WTC11 (cell line): Measurements from ENCODE around the gene DNAH8. TPM values are rescaled to one million over a fixed set of nuclear protein-coding genes. Genes with fewer than 3 reads are reported as not detected.

Experiments used
- ATAC-seq: fragments of 200-7000 bp; cut with Tn5 transposase; 2 replicates; pipeline ENCODE4 v1.10.0; 2021; ENCODE audit warnings: mild to moderate bottlenecking, moderate library complexity
- CTCF ChIA-PET: fragments of 300-600 bp; sonication (Branson Sonifier 250); formaldehyde crosslinking; loops from one replicate; lab custom pipeline; 2021; ENCODE audit warnings: antibody characterized with exemption; lab: Charles Lee
- POLR2A ChIA-PET: fragments of 350-600 bp; sonication (Branson Sonifier 250); formaldehyde crosslinking; loops from one replicate; lab custom pipeline; 2021; ENCODE audit warnings: antibody characterized with exemption; lab: Charles Lee
- DNase-seq: peaks from one replicate; pipeline ENCODE4 v3.0.0; 2021; ENCODE audit warnings: low spot score
- H3K27ac Mint-ChIP-seq: 2 replicates; pipeline ENCODE4 v1.8.0; 2021; ENCODE audit warnings: mixed read lengths
- H3K27me3 Mint-ChIP-seq: 2 replicates; pipeline ENCODE4 v1.8.0; 2021; ENCODE audit warnings: low read depth, mild to moderate bottlenecking, moderate library complexity, mixed read lengths
- H3K36me3 Mint-ChIP-seq: 2 replicates; pipeline ENCODE4 v1.8.0; 2021; ENCODE audit warnings: mixed read lengths
- H3K4me1 Mint-ChIP-seq: 2 replicates; pipeline ENCODE4 v1.8.0; 2022; ENCODE audit warnings: mixed read lengths
- H3K4me3 Mint-ChIP-seq: 2 replicates; pipeline ENCODE4 v1.8.0; 2021; ENCODE audit warnings: mild to moderate bottlenecking, moderate library complexity, mixed read lengths
- H3K9me3 Mint-ChIP-seq: 2 replicates; pipeline ENCODE4 v1.8.0; 2021; ENCODE audit warnings: mixed read lengths
- ELF4 ChIP-seq: sonication (generic); formaldehyde crosslinking; IDR thresholded peaks from 2 replicates; pipeline ENCODE4 v1.8.1; 2022; ENCODE audit warnings: low read depth, mild to moderate bottlenecking, moderate library complexity, missing genetic modification reagents
- EMX1 ChIP-seq: fragments of 250-450 bp; sonication (Bioruptor Pico); IDR thresholded peaks from 2 replicates; pipeline ENCODE4 v1.8.0; 2021; ENCODE audit warnings: mild to moderate bottlenecking
- ESRRA ChIP-seq: sonication (generic); formaldehyde crosslinking; IDR thresholded peaks from 2 replicates; pipeline ENCODE4 v1.8.1; 2022; ENCODE audit warnings: mild to moderate bottlenecking, missing genetic modification reagents, borderline replicate concordance
- FOXJ3 ChIP-seq: sonication (generic); formaldehyde crosslinking; IDR thresholded peaks from 2 replicates; pipeline ENCODE4 v1.9.0; 2021; ENCODE audit warnings: missing genetic modification reagents, mild to moderate bottlenecking, borderline replicate concordance
- MXD4 ChIP-seq: fragments of 250-450 bp; sonication (Bioruptor Pico); IDR thresholded peaks from 2 replicates; pipeline ENCODE4 v1.8.0; 2021; ENCODE audit warnings: mild to moderate bottlenecking, moderate library complexity, borderline replicate concordance
- MYBL2 ChIP-seq: sonication (generic); formaldehyde crosslinking; IDR thresholded peaks from 2 replicates; pipeline ENCODE4 v1.8.1; 2023; ENCODE audit warnings: mild to moderate bottlenecking, moderate library complexity, missing genetic modification reagents
- NFATC4 ChIP-seq: fragments of 250-450 bp; sonication (Bioruptor Pico); IDR thresholded peaks from 2 replicates; pipeline ENCODE4 v1.9.0; 2021; ENCODE audit warnings: mild to moderate bottlenecking
- NR1H2 ChIP-seq: sonication (generic); formaldehyde crosslinking; IDR thresholded peaks from 2 replicates; pipeline ENCODE4 v1.9.0; 2021; ENCODE audit warnings: mild to moderate bottlenecking, moderate library complexity, missing genetic modification reagents
- SP1 ChIP-seq: sonication (generic); formaldehyde crosslinking; conservative IDR thresholded peaks from 2 replicates; pipeline ENCODE4 v1.8.1; 2022; ENCODE audit warnings: missing genetic modification reagents
- ZNF138 ChIP-seq: sonication (generic); formaldehyde crosslinking; conservative IDR thresholded peaks from 2 replicates; pipeline ENCODE4 v1.8.1; 2022; ENCODE audit warnings: mild to moderate bottlenecking, moderate library complexity, missing genetic modification reagents
- ZNF423 ChIP-seq: fragments of 250-450 bp; sonication (Bioruptor Pico); IDR thresholded peaks from 2 replicates; pipeline ENCODE4 v2.1.2; 2022; ENCODE audit warnings: mild to moderate bottlenecking, moderate library complexity
- ZNF425 ChIP-seq: fragments of 250-450 bp; sonication (Bioruptor Pico); conservative IDR thresholded peaks from 2 replicates; pipeline ENCODE4 v1.9.0; 2021; ENCODE audit warnings: mild to moderate bottlenecking
- total RNA-seq: library from RNA; stranded (reverse); gene quantifications from 3 replicates; pipeline ENCODE4 v1.2.3, GENCODE V29; 2021
- TF ChIP-seq, protein P1 (sequence below): fragments of 250-450 bp; sonication (Bioruptor Pico); IDR thresholded peaks from 2 replicates; pipeline ENCODE4 v2.1.2; 2022; ENCODE audit warnings: mild to moderate bottlenecking, moderate library complexity
- TF ChIP-seq, protein P2 (sequence below): sonication (generic); formaldehyde crosslinking; IDR thresholded peaks from 2 replicates; pipeline ENCODE4 v1.8.0; 2022; ENCODE audit warnings: mild to moderate bottlenecking, missing genetic modification reagents
- TF ChIP-seq, protein P3 (sequence below): fragments of 250-450 bp; sonication (Bioruptor Pico); IDR thresholded peaks from 2 replicates; pipeline ENCODE4 v1.9.0; 2021; ENCODE audit warnings: mild to moderate bottlenecking, borderline replicate concordance
- TF ChIP-seq, protein P4 (sequence below): sonication (generic); formaldehyde crosslinking; IDR thresholded peaks from 2 replicates; pipeline ENCODE4 v1.8.0; 2023; ENCODE audit warnings: missing genetic modification reagents, mild to moderate bottlenecking, borderline replicate concordance
- TF ChIP-seq, protein P5 (sequence below): fragments of 250-450 bp; sonication (Bioruptor Pico); IDR thresholded peaks from 2 replicates; pipeline ENCODE4 v1.8.0; 2021; ENCODE audit warnings: mild to moderate bottlenecking
- TF ChIP-seq, protein P6 (sequence below): sonication (generic); formaldehyde crosslinking; IDR thresholded peaks from 2 replicates; pipeline ENCODE4 v1.8.1; 2022; ENCODE audit warnings: mild to moderate bottlenecking, moderate library complexity, missing genetic modification reagents

Gene DNAH8
- total RNA-seq, 1 experiment from 2014 or later: 0.02 TPM

DNA sequence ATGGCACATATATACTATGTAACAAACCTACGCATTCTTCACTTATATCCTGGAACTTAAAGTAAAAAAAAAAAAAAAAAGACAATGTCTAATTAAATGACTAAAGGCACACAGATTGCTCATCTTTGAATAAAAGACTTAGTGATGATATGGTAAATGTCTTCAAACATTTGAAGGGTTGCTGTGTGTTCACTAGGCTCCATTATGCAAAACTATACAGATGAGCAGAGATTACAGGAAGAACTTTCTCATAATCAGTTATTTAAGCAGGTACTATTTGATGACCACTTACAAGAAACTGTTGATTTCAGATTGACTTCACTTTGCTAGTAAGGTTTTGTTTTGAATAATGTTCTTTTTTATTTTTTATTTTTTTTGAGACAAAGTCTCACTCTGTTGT is 34.4 kb downstream of the DNAH8 start:
- ATAC-seq (no peak), DNase-seq (no peak)
- CTCF ChIA-PET: no interaction called here
- Mint-ChIP-seq H3K9me3 (no peaks in the 10 kb centered on the region), H3K4me3 (no peak overlapping the region), H3K27me3 (no peaks in the 10 kb centered on the region; the same call in 1 of the 2 replicates), H3K27ac (no peak overlapping the region), H3K4me1 (no peaks in the 10 kb centered on the region), H3K36me3 (no peaks in the 10 kb centered on the region)
- POLR2A ChIA-PET: no interaction called here
- no peak for TF ChIP-seq ELF4 (CRISPR knock-in tag)
- TF ChIP-seq MYBL2 (CRISPR knock-in tag): no peak
- no peak for TF ChIP-seq FOXJ3

DNA sequence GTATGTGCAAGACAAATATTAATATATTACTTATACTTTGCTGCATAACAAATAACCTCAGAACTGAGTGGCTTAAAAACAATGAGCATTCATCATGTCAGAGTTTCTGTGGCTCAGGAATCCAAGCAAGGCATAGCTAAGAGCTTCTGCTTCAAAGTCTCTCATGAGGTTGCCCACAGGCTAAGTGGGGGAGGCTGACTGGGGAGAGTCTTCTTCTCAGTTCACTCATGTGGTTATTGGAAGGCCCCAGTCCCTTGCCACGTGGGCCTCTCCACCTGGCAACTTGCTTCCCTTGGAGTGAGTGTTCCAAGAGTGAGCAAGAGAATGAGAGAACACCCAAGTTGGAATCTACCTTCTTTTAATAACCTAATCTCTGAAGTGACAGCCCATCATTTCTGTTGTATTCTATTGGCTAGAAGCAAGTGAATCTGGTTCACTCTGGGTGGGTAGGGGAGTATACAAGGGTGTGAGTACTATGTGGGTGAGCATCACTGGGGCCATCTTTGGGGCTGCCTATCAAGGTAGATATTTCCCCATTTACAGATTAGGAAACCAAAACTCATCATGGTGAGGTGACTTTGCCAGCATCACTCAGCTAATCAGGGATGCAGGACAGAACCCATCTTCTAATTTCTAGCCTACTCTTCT is 36.0 kb downstream of the DNAH8 start:
- POLR2A ChIA-PET: no interaction called here
- no peaks in the 10 kb centered on the region for H3K4me1 Mint-ChIP-seq
- CTCF ChIA-PET: interaction anchor here (1.3 kb wide), 1 partner anchor 12 kb away, joined by 3 read pairs; no protein-coding TSS in a partner anchor
- H3K27me3 Mint-ChIP-seq: no peaks in the 10 kb centered on the region; the same call in 1 of the 2 replicates
- DNase-seq (no peak), ATAC-seq (no peak)
- no peak overlapping the region for H3K27ac Mint-ChIP-seq
- H3K36me3 Mint-ChIP-seq: no peaks in the 10 kb centered on the region
- no peaks in the 10 kb centered on the region for H3K9me3 Mint-ChIP-seq
- no peak overlapping the region for H3K4me3 Mint-ChIP-seq
- no peak for TF ChIP-seq SP1 (CRISPR knock-in tag)
- TF ChIP-seq ZNF138 (CRISPR knock-in tag): no peak
- TF ChIP-seq NFATC4 (CRISPR knock-in tag): no peak
- TF ChIP-seq, protein P1, sequence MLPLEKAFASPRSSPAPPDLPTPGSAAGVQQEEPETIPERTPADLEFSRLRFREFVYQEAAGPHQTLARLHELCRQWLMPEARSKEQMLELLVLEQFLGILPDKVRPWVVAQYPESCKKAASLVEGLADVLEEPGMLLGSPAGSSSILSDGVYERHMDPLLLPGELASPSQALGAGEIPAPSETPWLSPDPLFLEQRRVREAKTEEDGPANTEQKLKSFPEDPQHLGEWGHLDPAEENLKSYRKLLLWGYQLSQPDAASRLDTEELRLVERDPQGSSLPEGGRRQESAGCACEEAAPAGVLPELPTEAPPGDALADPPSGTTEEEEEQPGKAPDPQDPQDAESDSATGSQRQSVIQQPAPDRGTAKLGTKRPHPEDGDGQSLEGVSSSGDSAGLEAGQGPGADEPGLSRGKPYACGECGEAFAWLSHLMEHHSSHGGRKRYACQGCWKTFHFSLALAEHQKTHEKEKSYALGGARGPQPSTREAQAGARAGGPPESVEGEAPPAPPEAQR: no peak
- TF ChIP-seq, protein P2, sequence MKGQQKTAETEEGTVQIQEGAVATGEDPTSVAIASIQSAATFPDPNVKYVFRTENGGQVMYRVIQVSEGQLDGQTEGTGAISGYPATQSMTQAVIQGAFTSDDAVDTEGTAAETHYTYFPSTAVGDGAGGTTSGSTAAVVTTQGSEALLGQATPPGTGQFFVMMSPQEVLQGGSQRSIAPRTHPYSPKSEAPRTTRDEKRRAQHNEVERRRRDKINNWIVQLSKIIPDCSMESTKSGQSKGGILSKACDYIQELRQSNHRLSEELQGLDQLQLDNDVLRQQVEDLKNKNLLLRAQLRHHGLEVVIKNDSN (CRISPR knock-in tag): no peak
- TF ChIP-seq, protein P3, sequence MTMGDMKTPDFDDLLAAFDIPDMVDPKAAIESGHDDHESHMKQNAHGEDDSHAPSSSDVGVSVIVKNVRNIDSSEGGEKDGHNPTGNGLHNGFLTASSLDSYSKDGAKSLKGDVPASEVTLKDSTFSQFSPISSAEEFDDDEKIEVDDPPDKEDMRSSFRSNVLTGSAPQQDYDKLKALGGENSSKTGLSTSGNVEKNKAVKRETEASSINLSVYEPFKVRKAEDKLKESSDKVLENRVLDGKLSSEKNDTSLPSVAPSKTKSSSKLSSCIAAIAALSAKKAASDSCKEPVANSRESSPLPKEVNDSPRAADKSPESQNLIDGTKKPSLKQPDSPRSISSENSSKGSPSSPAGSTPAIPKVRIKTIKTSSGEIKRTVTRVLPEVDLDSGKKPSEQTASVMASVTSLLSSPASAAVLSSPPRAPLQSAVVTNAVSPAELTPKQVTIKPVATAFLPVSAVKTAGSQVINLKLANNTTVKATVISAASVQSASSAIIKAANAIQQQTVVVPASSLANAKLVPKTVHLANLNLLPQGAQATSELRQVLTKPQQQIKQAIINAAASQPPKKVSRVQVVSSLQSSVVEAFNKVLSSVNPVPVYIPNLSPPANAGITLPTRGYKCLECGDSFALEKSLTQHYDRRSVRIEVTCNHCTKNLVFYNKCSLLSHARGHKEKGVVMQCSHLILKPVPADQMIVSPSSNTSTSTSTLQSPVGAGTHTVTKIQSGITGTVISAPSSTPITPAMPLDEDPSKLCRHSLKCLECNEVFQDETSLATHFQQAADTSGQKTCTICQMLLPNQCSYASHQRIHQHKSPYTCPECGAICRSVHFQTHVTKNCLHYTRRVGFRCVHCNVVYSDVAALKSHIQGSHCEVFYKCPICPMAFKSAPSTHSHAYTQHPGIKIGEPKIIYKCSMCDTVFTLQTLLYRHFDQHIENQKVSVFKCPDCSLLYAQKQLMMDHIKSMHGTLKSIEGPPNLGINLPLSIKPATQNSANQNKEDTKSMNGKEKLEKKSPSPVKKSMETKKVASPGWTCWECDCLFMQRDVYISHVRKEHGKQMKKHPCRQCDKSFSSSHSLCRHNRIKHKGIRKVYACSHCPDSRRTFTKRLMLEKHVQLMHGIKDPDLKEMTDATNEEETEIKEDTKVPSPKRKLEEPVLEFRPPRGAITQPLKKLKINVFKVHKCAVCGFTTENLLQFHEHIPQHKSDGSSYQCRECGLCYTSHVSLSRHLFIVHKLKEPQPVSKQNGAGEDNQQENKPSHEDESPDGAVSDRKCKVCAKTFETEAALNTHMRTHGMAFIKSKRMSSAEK (CRISPR knock-in tag): no peak
- TF ChIP-seq, protein P4, sequence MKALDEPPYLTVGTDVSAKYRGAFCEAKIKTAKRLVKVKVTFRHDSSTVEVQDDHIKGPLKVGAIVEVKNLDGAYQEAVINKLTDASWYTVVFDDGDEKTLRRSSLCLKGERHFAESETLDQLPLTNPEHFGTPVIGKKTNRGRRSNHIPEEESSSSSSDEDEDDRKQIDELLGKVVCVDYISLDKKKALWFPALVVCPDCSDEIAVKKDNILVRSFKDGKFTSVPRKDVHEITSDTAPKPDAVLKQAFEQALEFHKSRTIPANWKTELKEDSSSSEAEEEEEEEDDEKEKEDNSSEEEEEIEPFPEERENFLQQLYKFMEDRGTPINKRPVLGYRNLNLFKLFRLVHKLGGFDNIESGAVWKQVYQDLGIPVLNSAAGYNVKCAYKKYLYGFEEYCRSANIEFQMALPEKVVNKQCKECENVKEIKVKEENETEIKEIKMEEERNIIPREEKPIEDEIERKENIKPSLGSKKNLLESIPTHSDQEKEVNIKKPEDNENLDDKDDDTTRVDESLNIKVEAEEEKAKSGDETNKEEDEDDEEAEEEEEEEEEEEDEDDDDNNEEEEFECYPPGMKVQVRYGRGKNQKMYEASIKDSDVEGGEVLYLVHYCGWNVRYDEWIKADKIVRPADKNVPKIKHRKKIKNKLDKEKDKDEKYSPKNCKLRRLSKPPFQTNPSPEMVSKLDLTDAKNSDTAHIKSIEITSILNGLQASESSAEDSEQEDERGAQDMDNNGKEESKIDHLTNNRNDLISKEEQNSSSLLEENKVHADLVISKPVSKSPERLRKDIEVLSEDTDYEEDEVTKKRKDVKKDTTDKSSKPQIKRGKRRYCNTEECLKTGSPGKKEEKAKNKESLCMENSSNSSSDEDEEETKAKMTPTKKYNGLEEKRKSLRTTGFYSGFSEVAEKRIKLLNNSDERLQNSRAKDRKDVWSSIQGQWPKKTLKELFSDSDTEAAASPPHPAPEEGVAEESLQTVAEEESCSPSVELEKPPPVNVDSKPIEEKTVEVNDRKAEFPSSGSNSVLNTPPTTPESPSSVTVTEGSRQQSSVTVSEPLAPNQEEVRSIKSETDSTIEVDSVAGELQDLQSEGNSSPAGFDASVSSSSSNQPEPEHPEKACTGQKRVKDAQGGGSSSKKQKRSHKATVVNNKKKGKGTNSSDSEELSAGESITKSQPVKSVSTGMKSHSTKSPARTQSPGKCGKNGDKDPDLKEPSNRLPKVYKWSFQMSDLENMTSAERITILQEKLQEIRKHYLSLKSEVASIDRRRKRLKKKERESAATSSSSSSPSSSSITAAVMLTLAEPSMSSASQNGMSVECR (CRISPR knock-in tag): no peak
- TF ChIP-seq NR1H2 (CRISPR knock-in tag): no peak
- TF ChIP-seq, protein P5, sequence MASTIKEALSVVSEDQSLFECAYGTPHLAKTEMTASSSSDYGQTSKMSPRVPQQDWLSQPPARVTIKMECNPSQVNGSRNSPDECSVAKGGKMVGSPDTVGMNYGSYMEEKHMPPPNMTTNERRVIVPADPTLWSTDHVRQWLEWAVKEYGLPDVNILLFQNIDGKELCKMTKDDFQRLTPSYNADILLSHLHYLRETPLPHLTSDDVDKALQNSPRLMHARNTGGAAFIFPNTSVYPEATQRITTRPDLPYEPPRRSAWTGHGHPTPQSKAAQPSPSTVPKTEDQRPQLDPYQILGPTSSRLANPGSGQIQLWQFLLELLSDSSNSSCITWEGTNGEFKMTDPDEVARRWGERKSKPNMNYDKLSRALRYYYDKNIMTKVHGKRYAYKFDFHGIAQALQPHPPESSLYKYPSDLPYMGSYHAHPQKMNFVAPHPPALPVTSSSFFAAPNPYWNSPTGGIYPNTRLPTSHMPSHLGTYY (CRISPR knock-in tag): no peak
- TF ChIP-seq, protein P6, sequence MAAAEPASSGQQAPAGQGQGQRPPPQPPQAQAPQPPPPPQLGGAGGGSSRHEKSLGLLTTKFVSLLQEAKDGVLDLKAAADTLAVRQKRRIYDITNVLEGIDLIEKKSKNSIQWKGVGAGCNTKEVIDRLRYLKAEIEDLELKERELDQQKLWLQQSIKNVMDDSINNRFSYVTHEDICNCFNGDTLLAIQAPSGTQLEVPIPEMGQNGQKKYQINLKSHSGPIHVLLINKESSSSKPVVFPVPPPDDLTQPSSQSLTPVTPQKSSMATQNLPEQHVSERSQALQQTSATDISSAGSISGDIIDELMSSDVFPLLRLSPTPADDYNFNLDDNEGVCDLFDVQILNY (CRISPR knock-in tag): no peak
- TF ChIP-seq ZNF425 (CRISPR knock-in tag): no peak
- TF ChIP-seq MXD4: no peak
- no peak for TF ChIP-seq ZNF423 (CRISPR knock-in tag)
- TF ChIP-seq EMX1 (CRISPR knock-in tag): no peak
- TF ChIP-seq ESRRA (CRISPR knock-in tag): no peak
